ENCODE data around the gene USP37.

The USP37 gene, protein sequence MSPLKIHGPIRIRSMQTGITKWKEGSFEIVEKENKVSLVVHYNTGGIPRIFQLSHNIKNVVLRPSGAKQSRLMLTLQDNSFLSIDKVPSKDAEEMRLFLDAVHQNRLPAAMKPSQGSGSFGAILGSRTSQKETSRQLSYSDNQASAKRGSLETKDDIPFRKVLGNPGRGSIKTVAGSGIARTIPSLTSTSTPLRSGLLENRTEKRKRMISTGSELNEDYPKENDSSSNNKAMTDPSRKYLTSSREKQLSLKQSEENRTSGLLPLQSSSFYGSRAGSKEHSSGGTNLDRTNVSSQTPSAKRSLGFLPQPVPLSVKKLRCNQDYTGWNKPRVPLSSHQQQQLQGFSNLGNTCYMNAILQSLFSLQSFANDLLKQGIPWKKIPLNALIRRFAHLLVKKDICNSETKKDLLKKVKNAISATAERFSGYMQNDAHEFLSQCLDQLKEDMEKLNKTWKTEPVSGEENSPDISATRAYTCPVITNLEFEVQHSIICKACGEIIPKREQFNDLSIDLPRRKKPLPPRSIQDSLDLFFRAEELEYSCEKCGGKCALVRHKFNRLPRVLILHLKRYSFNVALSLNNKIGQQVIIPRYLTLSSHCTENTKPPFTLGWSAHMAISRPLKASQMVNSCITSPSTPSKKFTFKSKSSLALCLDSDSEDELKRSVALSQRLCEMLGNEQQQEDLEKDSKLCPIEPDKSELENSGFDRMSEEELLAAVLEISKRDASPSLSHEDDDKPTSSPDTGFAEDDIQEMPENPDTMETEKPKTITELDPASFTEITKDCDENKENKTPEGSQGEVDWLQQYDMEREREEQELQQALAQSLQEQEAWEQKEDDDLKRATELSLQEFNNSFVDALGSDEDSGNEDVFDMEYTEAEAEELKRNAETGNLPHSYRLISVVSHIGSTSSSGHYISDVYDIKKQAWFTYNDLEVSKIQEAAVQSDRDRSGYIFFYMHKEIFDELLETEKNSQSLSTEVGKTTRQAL

GRCh38 chr2:218568190-218569037 is at the start of gene USP37, which contains the start of gene CNOT9:
Gene USP37, minus strand, starts transcription at chr2:218568351. Its CDS starts 9,698 bp downstream, at chr2:218558653.
Gene CNOT9, plus strand, starts transcription at chr2:218568839. Its CDS starts 116 bp downstream, at chr2:218568955.
- TF ChIP-seq, protein P1, sequence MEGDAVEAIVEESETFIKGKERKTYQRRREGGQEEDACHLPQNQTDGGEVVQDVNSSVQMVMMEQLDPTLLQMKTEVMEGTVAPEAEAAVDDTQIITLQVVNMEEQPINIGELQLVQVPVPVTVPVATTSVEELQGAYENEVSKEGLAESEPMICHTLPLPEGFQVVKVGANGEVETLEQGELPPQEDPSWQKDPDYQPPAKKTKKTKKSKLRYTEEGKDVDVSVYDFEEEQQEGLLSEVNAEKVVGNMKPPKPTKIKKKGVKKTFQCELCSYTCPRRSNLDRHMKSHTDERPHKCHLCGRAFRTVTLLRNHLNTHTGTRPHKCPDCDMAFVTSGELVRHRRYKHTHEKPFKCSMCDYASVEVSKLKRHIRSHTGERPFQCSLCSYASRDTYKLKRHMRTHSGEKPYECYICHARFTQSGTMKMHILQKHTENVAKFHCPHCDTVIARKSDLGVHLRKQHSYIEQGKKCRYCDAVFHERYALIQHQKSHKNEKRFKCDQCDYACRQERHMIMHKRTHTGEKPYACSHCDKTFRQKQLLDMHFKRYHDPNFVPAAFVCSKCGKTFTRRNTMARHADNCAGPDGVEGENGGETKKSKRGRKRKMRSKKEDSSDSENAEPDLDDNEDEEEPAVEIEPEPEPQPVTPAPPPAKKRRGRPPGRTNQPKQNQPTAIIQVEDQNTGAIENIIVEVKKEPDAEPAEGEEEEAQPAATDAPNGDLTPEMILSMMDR (IDR thresholded peaks at IDR 0.05; ENCODE audit: low read depth, low read length), result no peak
- in situ Hi-C loops (cut with HindIII; ENCODE audit: low sequenced_read_pairs), result no loop called here
- peak within 1 kb of the TSS; percentile 93 for H3K4me3 ChIP-seq (ENCODE audit: low read depth, low read length)
- DNase-seq (ENCODE audit: low read depth, low spot score), result peak; percentile 99

DNA sequence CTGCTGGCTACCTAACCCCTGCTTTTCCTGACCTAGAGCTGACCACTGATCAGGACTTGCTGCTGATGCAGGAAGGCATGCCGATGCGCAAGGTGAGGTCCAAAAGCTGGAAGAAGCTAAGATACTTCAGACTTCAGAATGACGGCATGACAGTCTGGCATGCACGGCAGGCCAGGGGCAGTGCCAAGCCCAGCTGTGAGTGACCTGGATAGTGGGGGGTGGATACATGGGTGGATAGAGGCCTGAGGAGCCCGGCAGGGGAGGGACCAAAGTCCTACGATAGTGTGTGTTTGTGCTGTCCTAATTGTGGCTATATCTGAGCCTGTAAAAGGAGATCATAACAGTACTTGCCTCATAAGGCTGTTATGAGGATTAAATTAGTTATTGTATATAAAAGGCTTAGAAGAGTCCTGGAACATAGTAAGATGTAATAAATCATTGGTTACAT is 47.7 kb upstream of the USP37 start:
- no peak for DNase-seq (ENCODE audit: low read depth, low spot score)
- H3K4me3 ChIP-seq (ENCODE audit: low read depth, low read length), result no peak overlapping the region
- in situ Hi-C loops (cut with HindIII; ENCODE audit: low sequenced_read_pairs), result no loop called here
- TF ChIP-seq, protein P1 (IDR thresholded peaks at IDR 0.05; ENCODE audit: low read depth, low read length), result no peak

- TF ChIP-seq, protein P1 (IDR thresholded peaks at IDR 0.05; ENCODE audit: low read depth, low read length), result no peak
- H3K4me3 ChIP-seq (ENCODE audit: low read depth, low read length), result peak within 1 kb of the TSS; percentile 33
- in situ Hi-C loops (cut with HindIII; ENCODE audit: low sequenced_read_pairs), result no loop called here
- DNase-seq (ENCODE audit: low read depth, low spot score), result peak; percentile 74
These were observed 39.4 kb upstream of the USP37 start, which contains the start of gene PLCD4 for GRCh38 chr2:218607436-218608115. Gene PLCD4, plus strand, starts transcription at chr2:218607899. Its CDS starts 7,841 bp downstream, at chr2:218615740.

DNA sequence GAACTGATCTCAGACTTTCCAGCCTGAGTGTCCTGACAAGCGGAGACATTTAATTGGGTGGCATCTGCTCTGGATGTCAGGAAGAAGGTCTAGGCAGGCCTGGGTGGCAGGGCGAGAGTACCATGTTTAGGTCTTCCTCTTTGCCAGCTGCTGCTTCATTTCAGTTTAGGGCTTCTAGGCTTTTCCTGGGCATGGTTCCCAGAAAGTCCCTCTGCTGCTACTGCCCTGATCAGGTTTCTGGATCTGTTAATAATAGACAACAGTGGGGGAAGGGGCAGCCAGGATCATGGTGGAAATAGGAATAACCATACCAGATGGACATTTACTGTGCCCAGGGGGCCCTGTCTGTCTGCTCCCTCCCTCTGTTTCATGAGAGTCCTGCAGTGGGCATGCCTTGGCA is 37.3 kb upstream of the USP37 start:
- TF ChIP-seq, protein P1 (IDR thresholded peaks at IDR 0.05; ENCODE audit: low read depth, low read length), result no peak
- in situ Hi-C loops (cut with HindIII; ENCODE audit: low sequenced_read_pairs), result no loop called here
- H3K4me3 ChIP-seq (ENCODE audit: low read depth, low read length), result no peak overlapping the region
- peak; percentile 64 for DNase-seq (ENCODE audit: low read depth, low spot score)

GRCh38 chr2:218585541-218585940 is 17.4 kb upstream of the USP37 start:
- in situ Hi-C loops (cut with HindIII; ENCODE audit: low sequenced_read_pairs), result no loop called here
- no peak for DNase-seq (ENCODE audit: low read depth, low spot score)
- TF ChIP-seq, protein P1 (IDR thresholded peaks at IDR 0.05; ENCODE audit: low read depth, low read length), result no peak
- H3K4me3 ChIP-seq (ENCODE audit: low read depth, low read length), result no peak overlapping the region
